GM21717 (cell line): ENCODE results near the gene KRT76.

Experiments used
- ATAC-seq: cut with Tn5 transposase; IDR thresholded peaks from one replicate; pipeline ENCODE4 v1.9.1; 2021; ENCODE audit warnings: mild to moderate bottlenecking, moderate library complexity; ENCODE audit not compliant: unreplicated experiment

Gene KRT76

DNA sequence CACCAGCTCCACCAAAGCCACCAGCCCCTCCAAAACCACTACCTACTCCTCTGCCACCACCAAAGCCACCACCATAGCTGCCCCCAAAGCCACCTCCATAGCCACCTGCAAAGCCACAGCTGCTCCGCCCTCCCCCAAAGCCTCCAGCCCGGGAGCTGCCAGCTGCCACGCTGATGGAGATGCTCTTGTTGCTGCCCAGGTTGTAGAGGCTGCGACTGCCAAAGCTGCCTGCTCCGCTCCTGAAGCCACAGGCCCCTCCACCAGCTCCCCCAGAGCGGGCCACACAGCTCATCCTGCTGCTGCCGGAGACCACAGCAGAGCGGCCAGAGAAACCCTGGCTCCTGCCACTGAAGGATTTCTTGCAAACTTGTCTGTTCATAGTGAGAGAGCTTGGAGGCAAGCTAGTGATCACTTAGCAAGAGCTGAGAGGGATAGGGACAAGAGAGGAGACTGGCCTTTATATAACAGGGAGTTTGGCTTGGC lies at the start of gene KRT76:
Gene KRT76 (minus strand): TSS at position 433 of the 483 bp plus-strand sequence. CDS start 54 bp downstream, at position 379.
- no peak for ATAC-seq

DNA sequence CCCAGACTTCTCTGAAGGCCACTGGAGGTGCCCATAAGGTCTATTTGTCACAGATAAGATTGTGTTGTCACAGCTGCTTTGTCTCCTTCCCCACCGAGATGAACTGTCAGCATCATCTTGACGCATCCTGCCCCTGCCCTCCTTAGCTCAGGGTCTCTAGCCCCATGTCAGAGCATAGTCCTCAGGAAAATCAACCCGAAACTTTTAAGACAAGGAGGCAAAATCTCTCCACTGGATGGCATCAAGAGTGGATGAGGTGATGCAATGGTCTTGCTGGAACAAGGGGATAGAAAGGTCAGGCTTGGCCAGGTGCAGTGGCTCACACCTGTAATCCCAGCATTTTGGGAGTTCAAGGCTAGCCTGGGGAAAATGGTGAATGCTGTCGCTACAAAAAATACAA lies 48.8 kb upstream of the KRT76 start:
- no peak for ATAC-seq

DNA sequence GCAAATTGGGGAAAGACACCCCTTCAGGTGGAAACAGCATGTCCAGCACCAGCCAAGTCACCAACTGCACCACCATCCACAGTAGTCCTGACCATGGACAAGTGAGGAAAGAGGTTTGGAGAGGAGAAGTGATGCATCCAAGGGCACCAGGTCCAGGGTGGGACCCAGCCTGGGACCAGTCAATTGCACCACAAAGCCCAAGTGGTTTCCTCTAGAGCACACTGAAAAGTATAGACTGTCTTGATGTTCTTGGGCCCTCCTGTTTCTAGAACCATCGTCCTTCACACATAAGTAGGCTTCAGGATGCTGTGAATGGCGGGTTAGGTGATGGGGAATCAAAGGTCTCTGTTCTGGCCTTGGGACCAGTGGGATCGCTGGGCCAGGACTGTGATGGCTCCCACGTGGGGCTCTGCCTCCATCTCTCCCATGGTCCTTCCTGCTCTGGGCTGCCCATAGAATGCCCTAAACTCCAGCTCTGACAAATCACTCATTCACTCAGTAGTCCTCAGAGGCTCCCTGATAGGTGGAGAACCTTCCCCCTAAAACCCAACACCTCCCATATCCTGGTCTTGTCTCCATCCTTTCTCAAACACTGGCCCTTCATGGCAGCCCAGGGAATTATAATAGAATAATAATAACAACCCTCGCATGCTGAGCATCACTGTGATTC lies 47.7 kb upstream of the KRT76 start:
- ATAC-seq: no peak

DNA sequence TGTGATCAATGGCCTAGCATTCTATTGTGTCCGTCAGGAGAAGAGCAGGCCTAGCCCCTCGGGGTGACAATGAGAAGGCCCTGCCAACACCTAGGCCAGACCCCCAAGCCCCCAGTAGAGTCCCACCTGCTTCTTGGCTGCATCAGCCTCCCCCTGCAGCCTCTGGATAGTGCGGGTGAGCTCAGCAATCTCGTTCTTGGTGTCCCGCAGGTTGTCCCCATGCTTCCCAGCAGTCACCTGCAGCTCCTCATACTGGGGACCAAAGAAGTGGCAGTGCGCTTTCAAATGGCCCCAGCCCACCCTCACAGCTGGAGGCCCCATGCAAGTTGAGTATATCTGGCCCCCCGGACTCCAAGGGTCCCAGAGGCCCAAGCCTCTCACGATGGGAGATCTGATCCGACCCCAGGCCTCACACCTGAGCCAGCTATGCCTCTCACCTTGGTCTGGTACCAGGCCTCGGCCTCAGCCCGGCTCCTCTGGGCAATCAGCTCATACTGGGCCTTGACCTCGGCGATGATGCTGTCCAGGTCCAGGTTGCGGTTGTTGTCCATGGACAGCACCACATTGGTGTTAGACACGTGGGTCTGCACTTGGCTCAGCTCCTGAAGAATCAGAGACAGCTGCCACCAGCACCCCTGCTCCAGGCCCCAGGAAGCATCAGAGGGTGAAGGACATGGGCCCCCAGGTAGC lies 46.8 kb upstream of the KRT76 start:
- ATAC-seq: no peak

DNA sequence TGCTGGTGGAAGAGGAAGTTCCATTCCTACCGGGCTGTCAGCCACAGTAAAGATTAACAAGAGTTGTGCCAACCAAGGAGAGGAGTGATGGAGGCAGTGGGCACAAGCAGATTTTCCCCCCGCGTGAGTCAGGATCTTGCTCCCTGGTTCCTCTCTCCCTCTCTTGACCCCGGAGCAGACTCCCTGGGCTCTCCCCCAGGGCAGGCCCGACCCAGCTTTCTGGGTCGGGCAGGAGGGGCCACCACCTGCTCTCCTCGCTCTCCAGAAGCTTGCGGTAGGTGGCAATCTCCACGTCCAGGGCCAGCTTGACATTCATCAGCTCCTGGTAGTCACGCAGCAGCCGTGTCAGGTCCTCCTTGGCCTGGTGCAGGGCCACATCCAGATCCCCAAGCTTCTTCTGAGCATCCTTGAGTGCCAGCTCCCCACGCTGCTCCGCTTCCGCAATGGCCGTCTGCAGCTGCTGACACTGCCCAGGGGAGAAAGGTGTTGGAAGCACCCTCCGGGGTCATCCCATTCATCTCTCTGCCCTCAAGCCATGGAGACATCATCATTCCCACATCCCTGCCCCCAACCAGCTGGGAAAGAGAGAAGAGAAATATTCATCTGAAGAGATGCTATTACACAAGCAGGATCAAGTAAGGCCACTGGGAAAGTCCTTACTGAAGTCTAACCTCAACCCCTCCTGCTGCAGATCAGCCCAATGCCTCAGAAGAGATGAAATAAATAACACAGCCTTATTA lies 45.8 kb upstream of the KRT76 start:
- ATAC-seq: no peak

DNA sequence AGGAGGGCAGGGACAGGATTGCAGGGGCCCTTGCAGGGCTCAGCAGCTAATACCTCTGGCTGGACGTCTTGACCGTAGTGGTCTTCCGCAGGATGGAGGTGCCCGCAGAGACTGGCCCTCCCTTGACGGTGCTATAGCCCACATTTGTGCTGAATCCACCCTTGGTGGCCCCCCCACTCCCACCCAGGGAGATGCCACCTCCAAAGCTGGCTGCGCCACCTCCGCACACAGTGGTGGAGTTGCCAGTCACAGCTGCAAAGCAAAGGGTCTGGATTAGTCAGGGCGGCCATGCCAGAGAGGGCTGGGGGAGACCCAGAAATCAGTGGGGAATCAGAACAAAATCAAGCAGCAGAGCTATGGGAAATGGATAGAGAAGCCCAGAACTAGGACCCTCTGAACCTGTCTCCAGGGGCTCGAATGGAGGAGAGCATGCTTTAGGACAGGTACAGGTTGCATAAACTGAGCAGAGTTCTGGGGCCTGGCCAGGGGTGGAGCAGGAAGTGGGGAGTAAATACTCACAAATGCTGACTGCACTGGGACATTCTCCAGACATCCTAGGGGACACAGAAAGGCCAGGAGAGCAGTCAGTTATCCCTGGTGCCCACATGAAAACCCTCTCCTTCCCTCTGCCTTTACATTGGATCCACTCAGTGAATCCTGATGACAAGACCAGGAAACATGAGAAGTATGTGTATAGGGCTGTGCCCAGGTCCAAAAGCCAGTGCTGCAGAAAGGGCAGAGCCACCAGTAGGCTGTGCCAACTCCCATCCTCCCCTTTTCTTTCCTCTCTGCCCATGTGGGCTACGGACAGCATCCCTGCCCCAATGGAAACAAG lies 44.9 kb upstream of the KRT76 start:
- ATAC-seq: no peak

DNA sequence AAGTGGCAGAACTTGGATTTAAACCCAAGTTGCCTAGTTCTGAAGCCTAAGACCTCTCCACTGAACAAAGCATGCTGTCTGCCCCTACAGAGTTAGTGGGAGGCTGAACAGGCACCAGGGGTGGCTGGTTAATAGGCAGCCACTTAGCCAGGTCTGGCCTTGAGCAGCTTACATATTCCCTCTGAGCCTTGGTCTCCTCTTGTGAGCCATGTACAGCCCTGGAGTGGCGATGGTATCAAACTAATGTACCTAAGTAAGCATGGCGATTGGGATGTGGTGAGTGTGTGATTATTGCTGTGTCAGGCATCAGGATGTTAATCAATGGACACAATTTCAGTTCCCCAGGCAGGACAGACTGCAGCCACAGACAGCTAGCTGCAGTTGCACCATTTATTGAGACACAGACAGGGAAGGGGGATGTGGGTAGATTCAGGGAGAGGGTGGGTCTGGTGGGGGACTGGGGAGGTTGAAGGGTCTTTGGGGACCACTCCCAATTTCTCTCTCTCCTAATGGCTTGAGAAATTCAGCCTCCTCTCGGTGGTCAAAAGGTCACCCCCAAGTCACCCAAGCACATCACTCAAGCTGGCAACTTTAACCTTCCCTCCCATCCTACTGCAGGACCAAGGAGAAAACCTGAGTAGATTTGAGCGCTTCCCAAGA lies 44.1 kb upstream of the KRT76 start:
- no peak for ATAC-seq

DNA sequence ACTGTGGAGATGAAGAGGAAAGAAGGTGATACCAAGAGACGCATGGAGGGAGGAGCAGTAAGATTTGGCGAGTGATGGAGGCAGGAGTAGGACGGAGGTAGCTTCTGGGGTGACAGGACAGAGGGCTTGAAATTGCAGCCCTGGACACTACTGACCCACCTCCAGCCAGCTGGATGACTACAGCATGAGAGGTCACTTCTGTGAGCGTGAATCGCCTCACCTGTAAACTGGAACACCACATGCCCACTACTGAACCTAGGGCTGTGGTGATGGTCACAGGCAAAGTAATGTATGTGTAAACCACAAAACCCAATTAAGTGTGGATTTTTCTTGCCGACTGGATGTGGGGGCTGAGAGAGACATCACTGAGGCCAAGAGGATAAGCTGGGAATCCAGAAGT lies 43.4 kb upstream of the KRT76 start:
- no peak for ATAC-seq

DNA sequence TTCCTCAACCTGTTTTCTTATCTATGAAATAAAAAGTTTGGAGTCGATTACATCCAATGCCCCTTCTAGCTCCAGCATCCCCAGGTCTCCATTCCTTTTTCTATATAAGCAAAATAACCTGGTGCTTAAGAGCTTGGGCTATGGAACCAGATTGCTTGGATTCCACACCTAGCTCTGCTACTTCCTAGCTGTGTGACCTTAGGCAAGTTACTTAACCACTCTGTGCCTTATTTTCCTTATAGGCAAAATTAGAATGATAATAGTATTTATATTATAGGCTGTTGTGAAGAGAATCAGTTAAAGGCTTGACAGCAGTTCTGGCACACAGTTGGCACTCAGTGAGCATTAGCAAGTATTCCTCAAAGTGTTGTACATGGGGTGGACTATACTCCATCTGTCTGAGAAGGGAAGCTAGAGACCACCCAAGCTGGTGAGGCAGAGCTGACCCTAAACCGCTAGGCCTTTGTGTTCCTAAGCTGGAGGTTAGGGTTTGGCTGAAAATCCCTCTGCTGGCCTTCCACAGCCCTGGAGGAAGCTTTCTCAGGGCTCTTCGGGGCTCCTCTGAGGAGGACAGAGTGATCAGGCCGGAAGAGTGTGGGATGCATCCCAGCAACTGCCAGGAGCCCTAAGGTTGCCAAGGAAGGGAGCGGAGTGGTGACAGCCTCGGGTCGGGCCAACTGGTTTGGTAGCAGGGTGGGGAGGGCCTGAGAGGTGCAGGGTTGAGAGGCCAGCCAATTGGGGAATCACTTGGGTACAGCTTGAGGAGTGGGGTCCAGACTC lies 42.8 kb upstream of the KRT76 start:
- no peak for ATAC-seq

DNA sequence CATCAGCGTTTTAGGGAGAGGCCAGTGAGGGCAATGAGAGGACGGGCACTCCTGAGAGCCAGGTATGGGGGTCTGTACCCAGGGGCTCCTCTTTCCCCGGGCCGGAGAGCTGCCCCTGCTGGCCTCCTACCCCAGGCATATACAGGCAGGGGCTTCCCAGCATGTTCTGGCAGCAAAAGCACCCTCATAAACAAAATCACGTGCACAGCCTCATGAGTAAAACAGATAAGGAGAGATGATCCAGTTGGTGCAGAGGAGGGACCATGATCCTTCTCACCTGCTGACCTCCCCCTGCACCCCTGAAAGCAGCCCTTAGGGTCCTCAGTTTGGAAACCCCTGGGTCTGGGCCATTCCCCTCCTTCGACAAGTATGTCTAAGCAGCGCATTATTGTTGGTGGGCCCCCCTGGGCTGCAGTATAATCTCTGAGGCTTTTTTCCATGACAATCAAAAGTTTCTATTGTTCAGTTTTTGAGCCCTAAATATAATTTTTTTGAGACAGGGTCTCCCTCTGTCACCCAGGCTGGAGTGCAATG lies 41.8 kb upstream of the KRT76 start:
- no peak for ATAC-seq

DNA sequence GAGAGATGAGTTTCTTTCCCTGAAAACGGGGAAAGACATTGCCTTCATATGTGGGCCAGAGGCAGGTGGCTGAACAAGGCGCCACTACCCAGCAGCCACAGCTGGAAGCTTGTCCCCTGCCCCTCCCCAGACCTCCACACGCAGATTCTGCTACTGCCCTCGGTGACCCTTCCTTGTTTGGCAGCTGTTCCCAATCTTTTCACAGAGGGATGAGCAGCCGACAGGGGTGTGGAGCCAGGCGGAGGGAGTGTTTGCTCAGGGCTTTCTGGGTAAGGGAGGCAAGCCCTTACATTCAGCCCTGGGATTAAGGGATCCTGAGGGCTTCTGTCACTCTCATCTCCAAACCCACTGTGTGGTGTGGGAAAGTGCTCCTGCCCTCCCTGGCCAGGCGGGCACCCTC lies 41.2 kb upstream of the KRT76 start:
- ATAC-seq: no peak

DNA sequence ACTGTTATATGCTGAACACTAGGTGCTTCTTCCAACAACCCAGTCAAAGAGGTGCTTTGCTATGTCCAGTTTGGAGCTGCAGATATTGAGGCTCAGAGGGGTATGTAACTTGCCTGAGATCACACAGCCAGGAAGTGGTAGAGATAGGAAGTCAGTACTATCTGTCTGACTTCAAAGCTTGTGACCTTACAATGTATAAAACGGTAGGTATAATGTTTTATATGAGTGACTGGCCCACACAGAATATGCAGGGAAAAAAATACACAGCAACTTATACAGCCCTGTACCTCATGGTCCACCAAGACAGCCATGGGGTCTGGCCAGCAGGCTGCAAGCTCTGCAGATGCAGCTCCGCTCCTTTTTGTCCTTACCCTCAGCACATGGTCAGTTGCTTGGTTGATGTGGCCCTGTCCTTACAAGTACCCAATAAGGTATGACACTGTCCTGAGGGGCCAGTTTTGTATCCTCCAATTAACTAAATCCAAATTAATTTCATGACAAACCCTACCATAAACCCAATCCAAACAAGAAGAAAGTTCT lies 40.6 kb upstream of the KRT76 start:
- ATAC-seq: no peak

DNA sequence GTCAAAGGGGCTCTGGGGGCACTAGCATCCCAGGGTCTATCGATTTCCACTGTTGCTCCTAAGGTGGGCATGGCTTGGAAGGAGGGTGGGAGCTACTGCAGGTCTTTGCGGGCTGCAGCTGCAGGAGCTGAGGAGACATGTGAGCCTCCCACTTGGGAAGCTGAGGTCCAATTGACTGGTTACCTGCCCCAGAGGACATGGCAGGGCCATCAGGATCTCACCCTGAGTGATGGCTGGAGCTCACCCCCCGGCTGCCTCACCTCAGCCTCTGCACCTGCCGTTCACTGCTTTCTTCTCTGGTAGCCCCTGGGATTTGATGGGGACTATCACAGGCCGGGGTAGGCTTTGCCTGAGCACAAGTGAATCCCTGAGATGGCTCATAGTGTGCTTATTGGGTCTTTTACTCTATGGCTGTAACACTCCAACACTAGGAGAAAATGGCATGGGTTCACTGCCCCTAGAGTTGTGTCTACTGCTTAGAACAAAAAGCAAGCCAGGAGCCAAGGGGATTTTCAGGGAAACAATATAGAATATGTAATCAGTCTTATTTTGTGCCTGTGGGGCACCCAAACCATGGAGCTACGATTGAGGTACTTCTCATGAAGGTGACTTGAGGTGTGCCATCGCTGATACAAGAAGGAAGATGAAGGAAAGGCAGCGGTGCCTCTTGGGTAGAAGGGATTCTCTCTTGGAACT lies 40.0 kb upstream of the KRT76 start:
- no peak for ATAC-seq

DNA sequence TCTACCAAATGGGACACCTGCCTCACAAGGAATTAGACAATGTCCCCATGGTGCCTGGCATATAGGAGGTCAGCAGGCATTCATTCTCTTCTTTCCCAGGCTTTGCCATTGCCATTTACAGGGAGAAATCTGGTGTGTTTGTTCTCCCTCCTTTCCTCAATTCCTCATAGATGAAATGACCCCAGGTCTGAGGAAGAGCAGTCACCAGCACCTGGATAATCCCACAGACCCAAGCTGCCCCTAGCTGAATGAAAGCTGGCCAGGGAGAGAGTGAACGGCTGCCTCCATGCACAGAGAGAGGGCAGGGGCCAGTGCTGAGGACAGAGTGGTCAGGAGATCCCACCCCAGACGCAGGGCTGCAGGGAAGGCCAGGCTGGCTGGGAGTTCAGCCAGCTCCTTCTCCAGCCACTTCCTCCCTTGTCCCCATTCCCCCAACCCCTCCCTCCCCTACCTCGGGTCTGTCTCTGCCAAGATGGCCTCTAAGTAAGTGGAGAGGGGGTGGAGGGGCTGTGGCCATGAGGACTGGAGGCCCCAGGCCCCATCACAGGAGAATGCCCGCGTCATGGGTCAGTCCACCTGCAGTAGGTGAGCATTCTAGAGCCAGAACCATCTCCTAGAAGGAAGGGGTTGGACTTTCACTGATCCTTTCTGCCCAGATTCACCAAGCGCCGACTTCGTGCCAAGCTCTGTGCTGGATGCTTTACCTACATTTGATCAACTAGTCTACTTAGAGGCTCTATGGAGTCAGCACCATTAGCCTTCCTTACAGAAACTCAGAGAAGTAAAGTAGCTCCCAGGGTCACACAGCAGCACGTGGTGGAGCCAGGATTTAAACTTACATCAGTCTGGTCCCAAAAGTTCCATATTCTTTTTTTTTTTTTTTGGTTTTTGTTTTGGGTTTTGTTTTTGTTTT lies 38.8 kb upstream of the KRT76 start:
- ATAC-seq: no peak

DNA sequence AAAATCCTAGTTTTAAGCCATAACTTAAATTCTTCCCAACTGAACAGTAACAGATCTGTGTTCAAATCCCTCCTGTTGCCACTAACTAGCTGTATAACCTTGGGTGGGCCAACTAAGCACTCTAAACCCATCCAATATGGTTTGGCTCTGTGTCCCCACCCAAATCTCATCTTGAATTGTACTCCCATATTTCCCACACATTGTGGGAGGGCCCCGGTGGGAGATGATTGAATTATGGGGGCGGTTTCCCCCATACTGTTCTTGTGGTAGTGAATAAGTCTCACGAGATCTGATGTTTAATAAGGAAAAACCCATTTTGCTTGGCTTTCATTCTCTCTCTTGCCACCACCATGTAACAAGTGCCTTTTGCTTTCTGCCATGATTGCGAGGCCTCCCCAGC lies 38.0 kb upstream of the KRT76 start:
- no peak for ATAC-seq

DNA sequence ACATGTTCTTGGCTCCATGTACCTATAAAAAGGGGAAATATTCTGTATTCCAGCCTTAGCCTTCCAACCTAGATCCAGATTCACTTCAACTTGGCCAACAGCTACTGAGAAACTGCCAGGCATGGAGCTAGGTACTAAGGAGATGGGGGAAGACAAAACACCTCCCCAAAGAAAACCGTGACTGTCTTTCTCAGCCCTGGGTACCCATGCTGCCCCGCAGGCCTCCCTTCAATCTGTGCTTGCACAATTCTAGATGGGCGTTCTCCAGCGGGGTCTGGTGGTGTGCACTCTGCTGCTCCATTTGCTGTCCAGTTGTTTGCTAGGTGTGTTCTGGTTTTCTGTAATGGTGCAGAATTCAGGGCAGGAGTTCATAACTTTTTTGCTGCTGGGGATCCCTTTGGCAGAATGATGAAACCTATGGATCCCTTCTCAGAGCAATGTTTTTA lies 37.6 kb upstream of the KRT76 start:
- ATAC-seq: no peak

DNA sequence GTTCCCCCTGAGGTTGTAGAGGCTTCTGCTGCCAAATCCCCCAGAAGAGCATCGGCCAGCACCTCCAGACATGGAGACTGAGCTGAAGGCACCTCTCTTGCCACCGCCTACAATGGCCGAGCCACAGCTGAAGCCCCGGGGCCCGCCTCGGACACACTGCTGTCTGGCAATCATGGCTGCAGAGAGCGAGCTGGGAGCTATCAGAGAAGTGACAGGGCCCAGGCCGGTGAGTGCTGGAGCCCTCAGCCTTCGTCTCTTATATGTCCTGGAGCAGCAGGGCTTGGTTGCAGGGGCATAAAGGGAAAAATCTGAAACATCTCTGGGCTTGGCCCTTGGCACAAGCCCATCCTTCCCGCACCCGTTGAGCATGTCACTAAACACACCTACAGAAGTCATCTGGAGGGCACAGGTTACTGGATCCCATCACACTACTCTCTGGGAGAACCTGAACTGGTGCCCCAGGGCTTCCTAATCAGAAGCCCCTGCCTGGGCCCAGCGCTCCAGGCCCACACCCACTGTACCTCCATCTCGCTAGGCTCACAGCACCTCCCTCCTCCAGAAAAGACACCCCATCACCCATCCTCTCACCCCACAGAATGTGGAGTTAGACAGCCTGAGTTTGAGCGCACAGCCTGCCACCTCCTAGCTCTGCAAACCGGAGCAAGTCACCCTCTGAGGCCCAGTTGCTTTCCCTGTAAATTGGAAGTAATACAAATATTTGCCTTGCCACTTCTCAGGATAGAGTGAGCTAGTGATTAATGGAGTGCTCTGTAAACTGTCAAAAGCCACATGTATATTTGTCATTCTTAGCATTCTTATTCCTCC lies 37.0 kb upstream of the KRT76 start, which contains the start of gene KRT4:
Gene KRT4 (minus strand): TSS at position 232 of the 825 bp plus-strand sequence. CDS start 58 bp downstream, at position 174.
- no peak for ATAC-seq
